GM19023 (cell line): ENCODE data around the gene PPP2R2C.

Source experiments
- ATAC-seq: cut with Tn5 transposase; IDR thresholded peaks from one replicate; pipeline ENCODE4 v1.9.1; 2021; ENCODE audit warnings: mild to moderate bottlenecking, moderate library complexity; ENCODE audit not compliant: unreplicated experiment

Gene PPP2R2C

GRCh38 chr4:6469898-6470501 lies 2.4 kb downstream of the PPP2R2C start:
- ATAC-seq, result no peak

GRCh38 chr4:6469144-6469543 lies 3.3 kb downstream of the PPP2R2C start:
- no peak for ATAC-seq

- no peak for ATAC-seq
These were observed 4.0 kb downstream of the PPP2R2C start for GRCh38 chr4:6468376-6468775.

GRCh38 chr4:6467600-6467999 lies 4.8 kb downstream of the PPP2R2C start:
- no peak for ATAC-seq

GRCh38 chr4:6466756-6467381 lies 5.5 kb downstream of the PPP2R2C start:
- no peak for ATAC-seq

- ATAC-seq, result no peak
These were observed 6.5 kb downstream of the PPP2R2C start for GRCh38 chr4:6465955-6466354.

- ATAC-seq, result no peak
These were observed 7.4 kb downstream of the PPP2R2C start for GRCh38 chr4:6464842-6465588.

GRCh38 chr4:6463311-6464289 lies 8.8 kb downstream of the PPP2R2C start:
- ATAC-seq, result no peak

- ATAC-seq, result no peak
These were observed 10.9 kb downstream of the PPP2R2C start for GRCh38 chr4:6461301-6462165.

- ATAC-seq, result no peak
These were observed 11.5 kb downstream of the PPP2R2C start for GRCh38 chr4:6460876-6461275.

GRCh38 chr4:6458528-6458927 lies 13.9 kb downstream of the PPP2R2C start:
- no peak for ATAC-seq

GRCh38 chr4:6456450-6456849 lies 16.0 kb downstream of the PPP2R2C start:
- no peak for ATAC-seq

- ATAC-seq, result no peak
These were observed 18.1 kb downstream of the PPP2R2C start for GRCh38 chr4:6454112-6454910.

GRCh38 chr4:6453688-6453990 lies 18.8 kb downstream of the PPP2R2C start:
- no peak for ATAC-seq

- ATAC-seq, result no peak
These were observed 19.3 kb downstream of the PPP2R2C start for GRCh38 chr4:6452897-6453687.

- no peak for ATAC-seq
These were observed 20.1 kb downstream of the PPP2R2C start for GRCh38 chr4:6452116-6452896.

GRCh38 chr4:6451309-6451708 lies 21.1 kb downstream of the PPP2R2C start:
- no peak for ATAC-seq

- ATAC-seq, result no peak
These were observed 21.7 kb downstream of the PPP2R2C start for GRCh38 chr4:6450709-6451108.
